Measurements from ENCODE around the gene FHOD3. TPM values are rescaled to one million over a fixed set of nuclear protein-coding genes. Genes with fewer than 3 reads are reported as not detected.

FHOD3 gene
- total and polyA plus RNA-seq, 2 of the 4 experiments (the other 2 are of a cell fraction) = 14.6 to 16.0 TPM

- no peak overlapping the region for H2BK120ac ChIP-seq (ENCODE audit: low read depth, low read length)
- no peak for ATAC-seq (ENCODE audit: low read depth)
- no peak overlapping the region for H4K91ac ChIP-seq (ENCODE audit: insufficient read depth, low read depth, low read length)
- no peak overlapping the region for H4K5ac ChIP-seq (ENCODE audit: low read depth, low read length)
- peaks cover 20% of the 10 kb centered on the region for H3K9me1 ChIP-seq (ENCODE audit: insufficient read depth, low read length)
- ChIA-PET CTCF (no interaction called here), POLR2A (ENCODE audit: unreplicated experiment) (no interaction called here)
- no peak overlapping the region for H2BK20ac ChIP-seq (ENCODE audit: low read depth, low read length)
- dilution Hi-C loops (cut with HindIII; ENCODE audit: low sequenced_read_pairs, unreplicated experiment) (no loop called here), intact Hi-C loops (cut with micrococcal nuclease) (no loop called here), in situ Hi-C loops (cut with MboI; ENCODE audit: low sequenced_read_pairs) (no loop called here)
- DNase-seq = no peak
- H3K14ac ChIP-seq (replicated peaks; ENCODE audit: low read depth, low read length) = no peak overlapping the region
- no peak overlapping the region for H3K4me3 ChIP-seq (ENCODE audit: insufficient read depth, low read depth, low read length)
- H3K79me1 ChIP-seq (ENCODE audit: low read depth in 1 of 2, low read length in 2 of 2) = peaks cover 10 to 44% of the 10 kb centered on the region in 2 experiments; a peak in 3 of 4 replicates
- no peak overlapping the region for H3K9ac ChIP-seq (ENCODE audit: low read depth, low read length)
- no peak overlapping the region for H3K23ac ChIP-seq (ENCODE audit: low read depth, low read length)
- H4K8ac ChIP-seq (ENCODE audit: low read depth in 2 of 2, low read length in 2 of 2) = no peak overlapping the region
- H3K27ac ChIP-seq (ENCODE audit: insufficient read depth, low read length) = no peak overlapping the region
- no peak overlapping the region for H3K4ac ChIP-seq (ENCODE audit: low read depth, low read length)
- BruUV-seq (replicated peaks) = no TSS peak
- no peaks in the 10 kb centered on the region for H3K9me3 ChIP-seq (ENCODE audit: control insufficient read depth, insufficient read depth, low read length)
- H3K56ac ChIP-seq (ENCODE audit: extremely low read depth, insufficient read depth, low read length) = no peak overlapping the region
- no peak overlapping the region for H2BK5ac ChIP-seq (ENCODE audit: low read depth, low read length, poor library complexity, severe bottlenecking)
- H2BK15ac ChIP-seq (ENCODE audit: low read depth, low read length) = no peak overlapping the region
- no peaks in the 10 kb centered on the region for H3K27me3 ChIP-seq (ENCODE audit: control insufficient read depth, insufficient read depth, low read length)
- H3K36me3 ChIP-seq (ENCODE audit: control insufficient read depth, insufficient read depth, low read length) = no peaks in the 10 kb centered on the region
- no peaks in the 10 kb centered on the region; the same call in 1 of the 2 replicates for H4K20me1 ChIP-seq (ENCODE audit: insufficient read depth, low read length)
- WGBS, 2 experiments (ENCODE audit: extremely low coverage in 2 of 2, insufficient read length in 1 of 2) = 100% methylated on average over 1 of the region's 6 CpGs; no CpG with 5 or more reads in 1 of the 2 experiments
- H3K4me1 ChIP-seq (ENCODE audit: control insufficient read depth, insufficient read depth, low read length) = peaks cover 18% of the 10 kb centered on the region
- no peak for TF ChIP-seq RAD21 (IDR thresholded peaks at IDR 0.05; ENCODE audit: low read length)
- H3K18ac ChIP-seq (ENCODE audit: low read depth, low read length) = no peak overlapping the region
- H2AK9ac ChIP-seq (replicated peaks; ENCODE audit: low read depth, low read length, poor library complexity) = no peak overlapping the region
- H2AK5ac ChIP-seq (ENCODE audit: low read depth, low read length) = no peak overlapping the region
- no peak overlapping the region for H3K4me2 ChIP-seq (ENCODE audit: low read depth, low read length)
- no peak overlapping the region for H2AFZ ChIP-seq (replicated peaks; ENCODE audit: low read length, poor library complexity)
Measured at GRCh38 chr18:36709315-36709714, 411.8 kb downstream of the FHOD3 start.

Measured in IMR-90 (cell line).